HEK293 (cell line): ENCODE measurements around the gene SERPINA12.

Experiments
- CTCF ChIA-PET: fragments of 350-600 bp; formaldehyde crosslinking; extraction: SDS; loops from one replicate; lab custom pipeline; 2021; ENCODE audit warnings: antibody characterized with exemption; lab: Yijun Ruan, JAX
- POLR2A ChIA-PET: fragments of 300-600 bp; formaldehyde crosslinking; extraction: SDS; loops from one replicate; lab custom pipeline; 2020; ENCODE audit warnings: antibody characterized with exemption, inconsistent platforms; lab: Yijun Ruan, JAX
- H3K27ac ChIP-seq: fragments of 200-500 bp; sonication (Bioruptor generic); 2 replicates; pipeline ENCODE4 v1.5.1; 2014; ENCODE audit warnings: low read depth, low read length, control low read depth, inconsistent platforms; ENCODE audit errors: extremely low read depth
- H3K36me3 ChIP-seq, 2 experiments: fragments of 200-500 bp in 1 of 2; sonication (Bioruptor generic) in 1 of 2; 1 replicate in 1 of 2; 2 replicates in 1 of 2; pipeline ENCODE4 v1.5.1; 2014 to 2017; ENCODE audit warnings: inconsistent platforms in 2 of 2, low read length in 2 of 2; ENCODE audit not compliant: control insufficient read depth in 2 of 2, insufficient read depth in 1 of 2
- H3K4me1 ChIP-seq: fragments of 200-500 bp; sonication (Bioruptor generic); 2 replicates; pipeline ENCODE4 v1.5.1; 2014; ENCODE audit warnings: mild to moderate bottlenecking, low read length, inconsistent platforms; ENCODE audit not compliant: control insufficient read depth, insufficient read depth
- H3K4me3 ChIP-seq: 2 replicates; pipeline ENCODE4 v1.5.1; 2011; ENCODE audit warnings: low read depth, mild to moderate bottlenecking, control low read depth, low read length, moderate library complexity
- H3K9me3 ChIP-seq: fragments of 200-500 bp; sonication (Bioruptor generic); 2 replicates; pipeline ENCODE4 v1.5.1; 2014; ENCODE audit warnings: low read depth, low read length, inconsistent platforms; ENCODE audit not compliant: control insufficient read depth, insufficient read depth
- BCL6B ChIP-seq: fragments of 450-650 bp; formaldehyde crosslinking; IDR thresholded peaks from 2 replicates; pipeline ENCODE4 v1.5.1; 2017; ENCODE audit warnings: missing biosample characterization, missing genetic modification characterization
- GLI2 ChIP-seq: fragments of 450-650 bp; formaldehyde crosslinking; IDR thresholded peaks from 2 replicates; pipeline ENCODE4; 2017; ENCODE audit warnings: missing biosample characterization, missing genetic modification characterization, low read depth, borderline replicate concordance
- GLIS2 ChIP-seq: fragments of 450-650 bp; formaldehyde crosslinking; IDR thresholded peaks from 2 replicates; pipeline ENCODE4 v1.5.1; 2016; ENCODE audit warnings: missing biosample characterization, missing genetic modification characterization
- HOXA7 ChIP-seq: sonication (generic); formaldehyde crosslinking; IDR thresholded peaks from 2 replicates; pipeline ENCODE4 v1.8.1; 2022; ENCODE audit warnings: missing genetic modification reagents, borderline replicate concordance
- KLF7 ChIP-seq: fragments of 450-650 bp; formaldehyde crosslinking; IDR thresholded peaks from 2 replicates; pipeline ENCODE4 v1.5.1; 2016; ENCODE audit warnings: missing biosample characterization, missing genetic modification characterization, borderline replicate concordance
- MEIS1 ChIP-seq: sonication (generic); formaldehyde crosslinking; IDR thresholded peaks from 2 replicates; pipeline ENCODE4 v1.8.1; 2022; ENCODE audit warnings: missing genetic modification reagents, mild to moderate bottlenecking, borderline replicate concordance
- OSR2 ChIP-seq: fragments of 450-650 bp; formaldehyde crosslinking; IDR thresholded peaks from 2 replicates; pipeline ENCODE4 v1.5.1; 2016; ENCODE audit warnings: missing biosample characterization, missing genetic modification characterization
- ZFP41 ChIP-seq: fragments of 450-650 bp; formaldehyde crosslinking; IDR thresholded peaks from 2 replicates; pipeline ENCODE4 v1.5.1; 2016; ENCODE audit warnings: missing biosample characterization, missing genetic modification characterization, borderline replicate concordance
- ZFP69B ChIP-seq: fragments of 450-650 bp; formaldehyde crosslinking; IDR thresholded peaks from 2 replicates; pipeline ENCODE4 v1.5.1; 2016; ENCODE audit warnings: missing biosample characterization, missing genetic modification characterization
- ZNF175 ChIP-seq: fragments of 450-650 bp; formaldehyde crosslinking; IDR thresholded peaks from 2 replicates; pipeline ENCODE4 v1.5.1; 2016; ENCODE audit warnings: missing biosample characterization, missing genetic modification characterization
- ZNF239 ChIP-seq: fragments of 450-650 bp; formaldehyde crosslinking; IDR thresholded peaks from 2 replicates; pipeline ENCODE4 v1.5.1; 2016; ENCODE audit warnings: missing biosample characterization, missing genetic modification characterization
- ZNF302 ChIP-seq: fragments of 450-650 bp; formaldehyde crosslinking; IDR thresholded peaks from 2 replicates; pipeline ENCODE4 v1.5.1; 2016; ENCODE audit warnings: missing biosample characterization, missing genetic modification characterization, low read depth
- ZNF501 ChIP-seq: fragments of 450-650 bp; formaldehyde crosslinking; IDR thresholded peaks from 2 replicates; pipeline ENCODE4 v1.5.1; 2016; ENCODE audit warnings: missing biosample characterization, missing genetic modification characterization
- ZNF510 ChIP-seq: fragments of 450-650 bp; formaldehyde crosslinking; IDR thresholded peaks from 2 replicates; pipeline ENCODE4 v1.5.1; 2018; ENCODE audit warnings: mild to moderate bottlenecking, missing genetic modification characterization, missing biosample characterization; ENCODE audit not compliant: insufficient replicate concordance
- ZNF561 ChIP-seq: fragments of 450-650 bp; IDR thresholded peaks from 2 replicates; pipeline ENCODE4 v1.5.1; 2018; ENCODE audit warnings: missing biosample characterization, missing genetic modification characterization, borderline replicate concordance
- ZNF571 ChIP-seq: fragments of 450-650 bp; formaldehyde crosslinking; IDR thresholded peaks from 2 replicates; pipeline ENCODE4 v1.5.0; 2017; ENCODE audit warnings: missing biosample characterization, missing genetic modification characterization
- ZNF677 ChIP-seq: fragments of 450-650 bp; IDR thresholded peaks from 2 replicates; pipeline ENCODE4 v1.5.0; 2018; ENCODE audit warnings: missing biosample characterization, mild to moderate bottlenecking, missing genetic modification characterization, moderate library complexity
- ZNF747 ChIP-seq: fragments of 450-650 bp; formaldehyde crosslinking; IDR thresholded peaks from 2 replicates; pipeline ENCODE4 v1.5.1; 2016; ENCODE audit warnings: missing biosample characterization, missing genetic modification characterization
- ZNF777 ChIP-seq: fragments of 450-650 bp; formaldehyde crosslinking; IDR thresholded peaks from 2 replicates; pipeline ENCODE4 v1.5.1; 2017; ENCODE audit warnings: missing biosample characterization, missing genetic modification characterization, borderline replicate concordance
- ZNF791 ChIP-seq: fragments of 450-650 bp; formaldehyde crosslinking; IDR thresholded peaks from 2 replicates; pipeline ENCODE4 v1.5.1; 2016; ENCODE audit warnings: missing biosample characterization, missing genetic modification characterization
- TF ChIP-seq, protein P1 (sequence below): fragments of 450-650 bp; IDR thresholded peaks from 2 replicates; pipeline ENCODE4 v1.5.1; 2018; ENCODE audit warnings: missing biosample characterization, mild to moderate bottlenecking, missing genetic modification characterization
- TF ChIP-seq, protein P2 (sequence below): fragments of 450-650 bp; formaldehyde crosslinking; IDR thresholded peaks from 2 replicates; pipeline ENCODE4 v1.5.1; 2016; ENCODE audit warnings: missing biosample characterization, missing genetic modification characterization

SERPINA12 gene

GRCh38 chr14:94462763-94463572 is 46.3 kb downstream of the SERPINA12 start:
- CTCF ChIA-PET, result no interaction called here
- Histone ChIP-seq H3K27ac (no peak overlapping the region), H3K4me1 (no peaks in the 10 kb centered on the region), H3K9me3 (no peaks in the 10 kb centered on the region), H3K4me3 (no peak overlapping the region), H3K36me3 (no peaks in the 10 kb centered on the region)
- POLR2A ChIA-PET, result no interaction called here
- TF ChIP-seq ZFP69B (tag by site-specific recombination) (no peak), ZNF239 (tag by site-specific recombination) (no peak), KLF7 (no peak), ZNF175 (no peak)
- TF ChIP-seq, protein P1, sequence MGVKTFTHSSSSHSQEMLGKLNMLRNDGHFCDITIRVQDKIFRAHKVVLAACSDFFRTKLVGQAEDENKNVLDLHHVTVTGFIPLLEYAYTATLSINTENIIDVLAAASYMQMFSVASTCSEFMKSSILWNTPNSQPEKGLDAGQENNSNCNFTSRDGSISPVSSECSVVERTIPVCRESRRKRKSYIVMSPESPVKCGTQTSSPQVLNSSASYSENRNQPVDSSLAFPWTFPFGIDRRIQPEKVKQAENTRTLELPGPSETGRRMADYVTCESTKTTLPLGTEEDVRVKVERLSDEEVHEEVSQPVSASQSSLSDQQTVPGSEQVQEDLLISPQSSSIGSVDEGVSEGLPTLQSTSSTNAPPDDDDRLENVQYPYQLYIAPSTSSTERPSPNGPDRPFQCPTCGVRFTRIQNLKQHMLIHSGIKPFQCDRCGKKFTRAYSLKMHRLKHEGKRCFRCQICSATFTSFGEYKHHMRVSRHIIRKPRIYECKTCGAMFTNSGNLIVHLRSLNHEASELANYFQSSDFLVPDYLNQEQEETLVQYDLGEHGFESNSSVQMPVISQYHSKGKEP (tag by site-specific recombination), result no peak

- ChIA-PET CTCF (interaction anchor here (0.6 kb wide), 1 partner anchor 226 kb away, joined by 3 read pairs; no protein-coding TSS in a partner anchor), POLR2A (no interaction called here)
- H3K4me1 ChIP-seq, result no peaks in the 10 kb centered on the region
- no peaks in the 10 kb centered on the region for H3K9me3 ChIP-seq
- TF ChIP-seq ZNF791 (no peak), MEIS1 (CRISPR knock-in tag) (no peak), ZNF302 (tag by site-specific recombination) (no peak), GLIS2 (tag by site-specific recombination) (no peak), ZNF239 (tag by site-specific recombination) (no peak), ZNF501 (tag by site-specific recombination) (no peak), ZNF747 (tag by site-specific recombination) (no peak), OSR2 (no peak), ZNF510 (tag by site-specific recombination) (no peak), ZFP41 (no peak), GLI2 (tag by site-specific recombination) (no peak), ZNF561 (tag by site-specific recombination) (no peak), ZNF777 (no peak), BCL6B (tag by site-specific recombination) (no peak), ZNF677 (tag by site-specific recombination) (no peak), ZNF571 (tag by site-specific recombination) (no peak), HOXA7 (CRISPR knock-in tag) (no peak)
- TF ChIP-seq, protein P2, sequence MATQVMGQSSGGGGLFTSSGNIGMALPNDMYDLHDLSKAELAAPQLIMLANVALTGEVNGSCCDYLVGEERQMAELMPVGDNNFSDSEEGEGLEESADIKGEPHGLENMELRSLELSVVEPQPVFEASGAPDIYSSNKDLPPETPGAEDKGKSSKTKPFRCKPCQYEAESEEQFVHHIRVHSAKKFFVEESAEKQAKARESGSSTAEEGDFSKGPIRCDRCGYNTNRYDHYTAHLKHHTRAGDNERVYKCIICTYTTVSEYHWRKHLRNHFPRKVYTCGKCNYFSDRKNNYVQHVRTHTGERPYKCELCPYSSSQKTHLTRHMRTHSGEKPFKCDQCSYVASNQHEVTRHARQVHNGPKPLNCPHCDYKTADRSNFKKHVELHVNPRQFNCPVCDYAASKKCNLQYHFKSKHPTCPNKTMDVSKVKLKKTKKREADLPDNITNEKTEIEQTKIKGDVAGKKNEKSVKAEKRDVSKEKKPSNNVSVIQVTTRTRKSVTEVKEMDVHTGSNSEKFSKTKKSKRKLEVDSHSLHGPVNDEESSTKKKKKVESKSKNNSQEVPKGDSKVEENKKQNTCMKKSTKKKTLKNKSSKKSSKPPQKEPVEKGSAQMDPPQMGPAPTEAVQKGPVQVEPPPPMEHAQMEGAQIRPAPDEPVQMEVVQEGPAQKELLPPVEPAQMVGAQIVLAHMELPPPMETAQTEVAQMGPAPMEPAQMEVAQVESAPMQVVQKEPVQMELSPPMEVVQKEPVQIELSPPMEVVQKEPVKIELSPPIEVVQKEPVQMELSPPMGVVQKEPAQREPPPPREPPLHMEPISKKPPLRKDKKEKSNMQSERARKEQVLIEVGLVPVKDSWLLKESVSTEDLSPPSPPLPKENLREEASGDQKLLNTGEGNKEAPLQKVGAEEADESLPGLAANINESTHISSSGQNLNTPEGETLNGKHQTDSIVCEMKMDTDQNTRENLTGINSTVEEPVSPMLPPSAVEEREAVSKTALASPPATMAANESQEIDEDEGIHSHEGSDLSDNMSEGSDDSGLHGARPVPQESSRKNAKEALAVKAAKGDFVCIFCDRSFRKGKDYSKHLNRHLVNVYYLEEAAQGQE, result no peak
- H3K27ac ChIP-seq, result no peak overlapping the region
- no peaks in the 10 kb centered on the region for H3K36me3 ChIP-seq
- no peak overlapping the region for H3K4me3 ChIP-seq
These were observed 47.1 kb downstream of the SERPINA12 start for GRCh38 chr14:94462219-94462551.
